HepG2 (cell line): ENCODE data around the gene OR14K1. TPM values are rescaled to one million over a fixed set of nuclear protein-coding genes. Genes with fewer than 3 reads are reported as not detected.

ENCODE experiments used
- ATAC-seq: fragments of 200-7000 bp; cut with Tn5 transposase; 3 replicates; pipeline ENCODE4 v1.9.1; 2020; ENCODE audit warnings: mild to moderate bottlenecking, moderate library complexity
- Bru-seq: library from RNA; stranded (reverse); fragments of 400-500 nt; gene quantifications from one replicate; lab custom pipeline; 2021; lab: Mats Ljungman, UMichigan
- BruChase-seq, 2 experiments: library from RNA; stranded (reverse); fragments of 400-500 nt; gene quantifications; one replicate each; lab custom pipeline; 2021; lab: Mats Ljungman, UMichigan
- BruUV-seq: library from RNA; stranded (reverse); fragments of 400-500 nt; replicated peaks from 2 replicates; lab custom pipeline; 2021; lab: Mats Ljungman, UMichigan
- CTCF ChIA-PET: fragments of 300-600 bp; formaldehyde crosslinking; extraction: SDS; loops from one replicate; lab custom pipeline; 2021; ENCODE audit warnings: low total read pairs, inconsistent platforms, low intra/inter-chr PET ratio; lab: Yijun Ruan, JAX
- POLR2A ChIA-PET: fragments of 350-600 bp; sonication (Branson Sonifier 250); formaldehyde crosslinking; loops from one replicate; lab custom pipeline; 2020; ENCODE audit warnings: antibody characterized with exemption, inconsistent platforms; lab: Yijun Ruan, JAX
- DNase-seq: peaks from one replicate; pipeline ENCODE4 v3.0.0-alpha.2; 2015; ENCODE audit warnings: low spot score
- FAIRE-seq: peaks from 3 replicates; lab custom pipeline; 2011; peaks lifted over from hg19 to GRCh38; lab: Jason Lieb, UNC
- H2AFZ ChIP-seq: one replicate; pipeline ENCODE4 v1.6.1; 2011; ENCODE audit warnings: low read length, inconsistent platforms
- H3K27ac ChIP-seq: fragments of 300-600 bp; 3 replicates; pipeline ENCODE4 v1.8.0; 2011; ENCODE audit warnings: mixed run types, mild to moderate bottlenecking, mixed read lengths, low read length, inconsistent platforms; ENCODE audit not compliant: insufficient read depth; ENCODE audit errors: extremely low read length
- H3K27me3 ChIP-seq, 2 experiments: fragments of 200-600 bp in 1 of 2; 2 replicates in 1 of 2; 3 replicates in 1 of 2; pipeline versions ENCODE4 v1.6.0 to v1.8.0; 2011; ENCODE audit warnings: low read length in 2 of 2, mild to moderate bottlenecking in 2 of 2, moderate library complexity in 2 of 2, inconsistent platforms in 1 of 2; ENCODE audit not compliant: insufficient read depth in 2 of 2, control insufficient read depth in 1 of 2
- H3K36me3 ChIP-seq, 2 experiments: fragments of 200-600 bp in 1 of 2; replicated peaks in 1 of 2; 2 replicates in 1 of 2; 3 replicates in 1 of 2; pipeline versions ENCODE4 v1.5.1 to v1.8.0; 2011; ENCODE audit warnings: low read length in 2 of 2, inconsistent platforms in 1 of 2; ENCODE audit not compliant: insufficient read depth in 2 of 2, control insufficient read depth in 1 of 2
- H3K4me1 ChIP-seq: 2 replicates; pipeline ENCODE4 v1.5.1; 2012; ENCODE audit warnings: low read length, inconsistent platforms; ENCODE audit not compliant: insufficient read depth
- H3K4me2 ChIP-seq: 2 replicates; pipeline ENCODE4 v1.6.0; 2011; ENCODE audit warnings: low read depth, low read length, inconsistent platforms
- H3K4me3 ChIP-seq, 3 experiments: fragments of 200-600 bp in 1 of 3; sonication (generic), shearing (Covaris generic) in 1 of 3; replicated peaks in 1 of 3; 2 replicates each; pipeline ENCODE4 v1.5.1; 2011 to 2016; ENCODE audit warnings: low read length in 3 of 3, inconsistent platforms in 2 of 3, low read depth in 2 of 3, mild to moderate bottlenecking in 2 of 3, control low read depth in 1 of 3, mixed read lengths in 1 of 3; ENCODE audit not compliant: insufficient read depth in 1 of 3
- H3K79me2 ChIP-seq: one replicate; pipeline ENCODE4 v1.6.1; 2011; ENCODE audit warnings: low read length, inconsistent platforms; ENCODE audit not compliant: insufficient read depth
- H3K9ac ChIP-seq: 2 replicates; pipeline ENCODE4 v1.6.0; 2011; ENCODE audit warnings: mild to moderate bottlenecking, low read depth, low read length, inconsistent platforms; ENCODE audit not compliant: insufficient read depth
- H3K9me3 ChIP-seq: 2 replicates; pipeline ENCODE4 v1.5.1; 2012; ENCODE audit warnings: mild to moderate bottlenecking, low read length
- H4K20me1 ChIP-seq: 2 replicates; pipeline ENCODE4 v1.6.0; 2011; ENCODE audit warnings: inconsistent platforms, mild to moderate bottlenecking, low read length, moderate library complexity; ENCODE audit not compliant: insufficient read depth
- ASH2L ChIP-seq: fragments of 300-600, 200-600 bp; sonication (generic); IDR thresholded peaks from 2 replicates; pipeline ENCODE4 v1.7.0; 2017; ENCODE audit warnings: low read depth, mild to moderate bottlenecking, moderate library complexity, mixed read lengths, low read length; ENCODE audit not compliant: insufficient read length
- E2F1 ChIP-seq: sonication (generic); formaldehyde crosslinking; IDR thresholded peaks from 2 replicates; pipeline ENCODE4 v1.5.0; 2020; ENCODE audit warnings: missing genetic modification reagents
- YEATS2 ChIP-seq: sonication (generic); formaldehyde crosslinking; IDR thresholded peaks from 2 replicates; pipeline ENCODE4 v1.4.0; 2020; ENCODE audit warnings: missing genetic modification reagents, borderline replicate concordance
- ZNF264 ChIP-seq: sonication (generic); formaldehyde crosslinking; IDR thresholded peaks from 2 replicates; pipeline ENCODE4 v1.4.0; 2020; ENCODE audit warnings: missing genetic modification reagents
- ZNF510 ChIP-seq: sonication (generic); formaldehyde crosslinking; IDR thresholded peaks from 2 replicates; pipeline ENCODE4 v1.4.0; 2020; ENCODE audit warnings: low read depth, mild to moderate bottlenecking, missing genetic modification reagents
- ZNF574 ChIP-seq: sonication (generic); formaldehyde crosslinking; IDR thresholded peaks from 2 replicates; pipeline ENCODE4 v1.4.0; 2020; ENCODE audit warnings: missing genetic modification reagents
- ZNF788 ChIP-seq: sonication (generic); formaldehyde crosslinking; IDR thresholded peaks from 2 replicates; pipeline ENCODE4 v1.5.0; 2020; ENCODE audit warnings: mild to moderate bottlenecking, missing genetic modification reagents, borderline replicate concordance
- WGBS: methylation state at CpG from one replicate; pipeline ENCODE4 v1.1.6; 2017; ENCODE audit warnings: low lambda C conversion rate; 5-methylcytosine and 5-hydroxymethylcytosine counted together
- in situ Hi-C: cut with HindIII; loops from 2 replicates; pipeline ENCODE4 v1.10.0; 2017; ENCODE audit warnings: low pct_unique_long_range_greater_than_20kb; ENCODE audit not compliant: extremely low pct_ligation_motif_present
- intact Hi-C: fragments of 100-400 bp; cut with micrococcal nuclease; formaldehyde crosslinking; loops from one replicate; pipeline ENCODE4 v1.10.0; 2022; ENCODE audit not compliant: unreplicated experiment
- long read RNA-seq, 2 experiments: library from RNA in 1 of 2; library from polyadenylated mRNA in 1 of 2; stranded (forward) in 1 of 2; unstranded in 1 of 2; transcript quantifications; one replicate each; pipeline ENCODE4 v2.0.0, GENCODE V29; 2019 to 2022
- polyA minus RNA-seq, 3 experiments: library from RNA; depleted of rRNA, polyadenylated mRNA; stranded (reverse); fragments of >200 nt; gene quantifications; 2 replicates each; pipeline ENCODE4 v1.2.3, GENCODE V29; 2011; ENCODE audit warnings: low replicate concordance in 1 of 3
- polyA plus RNA-seq, 8 experiments: library from polyadenylated mRNA; depleted of rRNA in 3 of 8; stranded (reverse) in 7 of 8; unstranded in 1 of 8; fragments of >200 nt; fragmentation: Illumina TruSeq in 4 of 8; extraction: Trizol in 4 of 8; gene quantifications; 2 replicates each; pipeline versions ENCODE4 v1.2.1 to v1.2.3, GENCODE V29; 2011 to 2016; ENCODE audit warnings: low read depth in 4 of 8, missing spikeins in 1 of 8, mixed read lengths in 1 of 8; ENCODE audit not compliant: insufficient read depth in 1 of 8
- total RNA-seq, 5 experiments: library from RNA; depleted of rRNA; stranded (reverse); fragments of >200 nt; fragmentation: Illumina TruSeq; extraction: Trizol; gene quantifications; 2 replicates each; pipeline ENCODE4 v1.2.3, GENCODE V29; 2016; ENCODE audit warnings: low read depth in 1 of 5
- TF ChIP-seq, protein P1 (sequence below): sonication (generic); formaldehyde crosslinking; IDR thresholded peaks from 2 replicates; pipeline ENCODE4 v1.4.0; 2020; ENCODE audit warnings: missing genetic modification reagents
- TF ChIP-seq, protein P2 (sequence below): sonication (generic); formaldehyde crosslinking; IDR thresholded peaks from 2 replicates; pipeline ENCODE4 v1.5.1; 2020; ENCODE audit warnings: mild to moderate bottlenecking, moderate library complexity, missing genetic modification reagents

Gene OR14K1, protein sequence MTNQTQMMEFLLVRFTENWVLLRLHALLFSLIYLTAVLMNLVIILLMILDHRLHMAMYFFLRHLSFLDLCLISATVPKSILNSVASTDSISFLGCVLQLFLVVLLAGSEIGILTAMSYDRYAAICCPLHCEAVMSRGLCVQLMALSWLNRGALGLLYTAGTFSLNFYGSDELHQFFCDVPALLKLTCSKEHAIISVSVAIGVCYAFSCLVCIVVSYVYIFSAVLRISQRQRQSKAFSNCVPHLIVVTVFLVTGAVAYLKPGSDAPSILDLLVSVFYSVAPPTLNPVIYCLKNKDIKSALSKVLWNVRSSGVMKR
- total RNA-seq (2016; rRNA removed; fragmentation: Illumina TruSeq; extraction: Trizol): not detected in 2 replicates
- not detected in 2 replicates for total RNA-seq (2016; cell fraction: cytosol; rRNA removed; fragmentation: Illumina TruSeq; extraction: Trizol; ENCODE audit: low read depth)
- not detected in 2 replicates for total RNA-seq (2016; cell fraction: insoluble cytoplasmic fraction; rRNA removed; fragmentation: Illumina TruSeq; extraction: Trizol)
- total RNA-seq (2016; cell fraction: membrane; rRNA removed; fragmentation: Illumina TruSeq; extraction: Trizol): not detected in 2 replicates
- not detected in 2 replicates for total RNA-seq (2016; cell fraction: nucleus; rRNA removed; fragmentation: Illumina TruSeq; extraction: Trizol)
- polyA plus RNA-seq (2011; rRNA removed): not detected in 2 replicates
- polyA plus RNA-seq (2011; cell fraction: cytosol; rRNA removed): not detected in 2 replicates
- polyA plus RNA-seq (2011; cell fraction: nucleus; rRNA removed): not detected in 2 replicates
- not detected in 2 replicates for polyA plus RNA-seq (2012)
- not detected in 2 replicates for polyA plus RNA-seq (2016; cell fraction: cytosol; fragmentation: Illumina TruSeq; extraction: Trizol; ENCODE audit: low read depth)
- polyA plus RNA-seq (2016; cell fraction: insoluble cytoplasmic fraction; fragmentation: Illumina TruSeq; extraction: Trizol; ENCODE audit: low read depth): not detected in 2 replicates
- not detected in 2 replicates for polyA plus RNA-seq (2016; cell fraction: membrane; fragmentation: Illumina TruSeq; extraction: Trizol; ENCODE audit: low read depth)
- not detected in 2 replicates for polyA plus RNA-seq (2016; cell fraction: nucleus; fragmentation: Illumina TruSeq; extraction: Trizol; ENCODE audit: insufficient read depth, low read depth)
- polyA minus RNA-seq (2011; rRNA and poly(A)+ RNA removed; ENCODE audit: low replicate concordance): not detected in 2 replicates
- polyA minus RNA-seq (2011; cell fraction: cytosol; rRNA and poly(A)+ RNA removed): not detected in 2 replicates
- polyA minus RNA-seq (2011; cell fraction: nucleus; rRNA and poly(A)+ RNA removed): not detected in 2 replicates
- Bru-seq, nascent RNA: not detected
- not detected for BruChase-seq, experiment 1, labeled RNA remaining after a 6-hour chase
- not detected for BruChase-seq, experiment 2, labeled RNA remaining after a 2-hour chase
- long read RNA-seq, experiment 1: 0 reads
- long read RNA-seq, experiment 2: 0 reads

- in situ Hi-C loops (no loop called here), intact Hi-C loops (no loop called here)
- Histone ChIP-seq H3K4me1 (no peaks in the 10 kb centered on the region), H3K9ac (no peak within 1 kb of the TSS), H3K36me3 (no peaks in the 10 kb centered on the region), H4K20me1 (no peaks in the 10 kb centered on the region), H3K79me2 (no peaks in the 10 kb centered on the region), H3K4me3 (no peak within 1 kb of the TSS), H3K4me2 (no peak within 1 kb of the TSS), H3K9me3 (peaks cover 87% of the 10 kb centered on the region), H2AFZ (no peak within 1 kb of the TSS), H3K27me3 (no peaks in the 10 kb centered on the region), H3K27ac (no peak within 1 kb of the TSS)
- CTCF ChIA-PET: no interaction called here
- 3% methylated on average over 1 of the region's 1 CpG for WGBS
- POLR2A ChIA-PET: no interaction called here
- ATAC-seq (no peak), FAIRE-seq (no peak), DNase-seq (no peak)
- BruUV-seq: no TSS peak
- no peak for TF ChIP-seq YEATS2
- TF ChIP-seq ASH2L: no peak
- TF ChIP-seq E2F1 (CRISPR knock-in tag): no peak
- TF ChIP-seq ZNF788 (CRISPR knock-in tag): no peak
- no peak for TF ChIP-seq ZNF574
- no peak for TF ChIP-seq ZNF264 (CRISPR knock-in tag)
- TF ChIP-seq, protein P1, sequence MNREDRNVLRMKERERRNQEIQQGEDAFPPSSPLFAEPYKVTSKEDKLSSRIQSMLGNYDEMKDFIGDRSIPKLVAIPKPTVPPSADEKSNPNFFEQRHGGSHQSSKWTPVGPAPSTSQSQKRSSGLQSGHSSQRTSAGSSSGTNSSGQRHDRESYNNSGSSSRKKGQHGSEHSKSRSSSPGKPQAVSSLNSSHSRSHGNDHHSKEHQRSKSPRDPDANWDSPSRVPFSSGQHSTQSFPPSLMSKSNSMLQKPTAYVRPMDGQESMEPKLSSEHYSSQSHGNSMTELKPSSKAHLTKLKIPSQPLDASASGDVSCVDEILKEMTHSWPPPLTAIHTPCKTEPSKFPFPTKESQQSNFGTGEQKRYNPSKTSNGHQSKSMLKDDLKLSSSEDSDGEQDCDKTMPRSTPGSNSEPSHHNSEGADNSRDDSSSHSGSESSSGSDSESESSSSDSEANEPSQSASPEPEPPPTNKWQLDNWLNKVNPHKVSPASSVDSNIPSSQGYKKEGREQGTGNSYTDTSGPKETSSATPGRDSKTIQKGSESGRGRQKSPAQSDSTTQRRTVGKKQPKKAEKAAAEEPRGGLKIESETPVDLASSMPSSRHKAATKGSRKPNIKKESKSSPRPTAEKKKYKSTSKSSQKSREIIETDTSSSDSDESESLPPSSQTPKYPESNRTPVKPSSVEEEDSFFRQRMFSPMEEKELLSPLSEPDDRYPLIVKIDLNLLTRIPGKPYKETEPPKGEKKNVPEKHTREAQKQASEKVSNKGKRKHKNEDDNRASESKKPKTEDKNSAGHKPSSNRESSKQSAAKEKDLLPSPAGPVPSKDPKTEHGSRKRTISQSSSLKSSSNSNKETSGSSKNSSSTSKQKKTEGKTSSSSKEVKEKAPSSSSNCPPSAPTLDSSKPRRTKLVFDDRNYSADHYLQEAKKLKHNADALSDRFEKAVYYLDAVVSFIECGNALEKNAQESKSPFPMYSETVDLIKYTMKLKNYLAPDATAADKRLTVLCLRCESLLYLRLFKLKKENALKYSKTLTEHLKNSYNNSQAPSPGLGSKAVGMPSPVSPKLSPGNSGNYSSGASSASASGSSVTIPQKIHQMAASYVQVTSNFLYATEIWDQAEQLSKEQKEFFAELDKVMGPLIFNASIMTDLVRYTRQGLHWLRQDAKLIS (CRISPR knock-in tag): no peak
- TF ChIP-seq, protein P2, sequence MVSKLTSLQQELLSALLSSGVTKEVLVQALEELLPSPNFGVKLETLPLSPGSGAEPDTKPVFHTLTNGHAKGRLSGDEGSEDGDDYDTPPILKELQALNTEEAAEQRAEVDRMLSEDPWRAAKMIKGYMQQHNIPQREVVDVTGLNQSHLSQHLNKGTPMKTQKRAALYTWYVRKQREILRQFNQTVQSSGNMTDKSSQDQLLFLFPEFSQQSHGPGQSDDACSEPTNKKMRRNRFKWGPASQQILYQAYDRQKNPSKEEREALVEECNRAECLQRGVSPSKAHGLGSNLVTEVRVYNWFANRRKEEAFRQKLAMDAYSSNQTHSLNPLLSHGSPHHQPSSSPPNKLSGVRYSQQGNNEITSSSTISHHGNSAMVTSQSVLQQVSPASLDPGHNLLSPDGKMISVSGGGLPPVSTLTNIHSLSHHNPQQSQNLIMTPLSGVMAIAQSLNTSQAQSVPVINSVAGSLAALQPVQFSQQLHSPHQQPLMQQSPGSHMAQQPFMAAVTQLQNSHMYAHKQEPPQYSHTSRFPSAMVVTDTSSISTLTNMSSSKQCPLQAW: no peak
- TF ChIP-seq ZNF510 (CRISPR knock-in tag): no peak
These were observed at the start of gene OR14K1 for GRCh38 chr1:247738315-247738714. OR14K1 (plus strand) TSS chr1:247738615; CDS start chr1:247738615, 0 bp downstream.
